H1 (cell line): ENCODE data around the gene MYL6. TPM values are rescaled to one million over a fixed set of nuclear protein-coding genes. Genes with fewer than 3 reads are reported as not detected.

Experiments
- CTCF ChIA-PET: fragments of 300-600 bp; sonication (Branson Sonifier 250); formaldehyde crosslinking; loops from one replicate; lab custom pipeline; 2021; ENCODE audit not compliant: partially characterized antibody; lab: Charles Lee
- POLR2A ChIA-PET: fragments of 300-600 bp; sonication (Branson Sonifier 250); formaldehyde crosslinking; loops from one replicate; lab custom pipeline; 2021; ENCODE audit warnings: inconsistent platforms; ENCODE audit not compliant: partially characterized antibody; lab: Charles Lee
- DNase-seq, 2 experiments: peaks; one replicate each; pipeline versions ENCODE4 v3.0.0 to v3.0.0-alpha.2; 2010 to 2022; ENCODE audit warnings: low spot score in 2 of 2, low read depth in 1 of 2, mixed read lengths in 1 of 2
- FAIRE-seq: peaks from 2 replicates; lab custom pipeline; 2011; peaks lifted over from hg19 to GRCh38; lab: Jason Lieb, UNC
- H2AFZ ChIP-seq: 2 replicates; pipeline ENCODE4 v1.8.1; 2012; ENCODE audit warnings: low read length, inconsistent platforms
- H2AK5ac ChIP-seq: 2 replicates; pipeline ENCODE4 v1.6.1; 2013; ENCODE audit warnings: low read depth, low read length
- H2BK120ac ChIP-seq: replicated peaks from 2 replicates; pipeline ENCODE3; 2013; ENCODE audit warnings: low read depth, low read length, inconsistent platforms
- H2BK12ac ChIP-seq: 2 replicates; pipeline ENCODE4 v1.6.1; 2013; ENCODE audit warnings: low read depth, low read length
- H2BK15ac ChIP-seq: 2 replicates; pipeline ENCODE4 v1.6.1; 2013; ENCODE audit warnings: low read length
- H2BK20ac ChIP-seq: 2 replicates; pipeline ENCODE4 v1.6.1; 2013; ENCODE audit warnings: low read length
- H2BK5ac ChIP-seq: 2 replicates; pipeline ENCODE4 v1.6.1; 2013; ENCODE audit warnings: low read depth, low read length
- H3K14ac ChIP-seq: 2 replicates; pipeline ENCODE4 v1.6.1; 2013; ENCODE audit warnings: inconsistent platforms; ENCODE audit not compliant: insufficient read length
- H3K18ac ChIP-seq: 2 replicates; pipeline ENCODE4 v1.6.1; 2013; ENCODE audit warnings: low read length; ENCODE audit errors: extremely low read depth
- H3K23ac ChIP-seq: 2 replicates; pipeline ENCODE4 v1.6.1; 2013; ENCODE audit warnings: inconsistent platforms; ENCODE audit not compliant: insufficient read length
- H3K23me2 ChIP-seq: 2 replicates; pipeline ENCODE4 v1.6.1; 2013; ENCODE audit warnings: low read depth, low read length
- H3K27ac ChIP-seq: 2 replicates; pipeline ENCODE4 v1.6.1; 2011; ENCODE audit warnings: low read depth, low read length, inconsistent platforms
- H3K27me3 ChIP-seq, 4 experiments: replicated peaks in 1 of 4; 1 replicate in 1 of 4; 2 replicates in 3 of 4; pipeline versions ENCODE4 v1.6.1 to v1.8.1; 2011 to 2013; ENCODE audit warnings: low read length in 3 of 4, mild to moderate bottlenecking in 3 of 4, inconsistent platforms in 2 of 4, mixed read lengths in 2 of 4, moderate library complexity in 1 of 4; ENCODE audit not compliant: control insufficient read depth in 3 of 4, insufficient read depth in 3 of 4; ENCODE audit errors: extremely low read depth in 1 of 4
- H3K36me3 ChIP-seq, 4 experiments: 2 replicates each; pipeline versions ENCODE4 v1.6.1 to v1.8.1; 2011 to 2013; ENCODE audit warnings: mild to moderate bottlenecking in 4 of 4, low read length in 3 of 4, moderate library complexity in 2 of 4, control low read depth in 1 of 4, inconsistent platforms in 1 of 4; ENCODE audit not compliant: insufficient read depth in 4 of 4, control insufficient read depth in 2 of 4
- H3K4ac ChIP-seq: replicated peaks from 2 replicates; pipeline ENCODE3; 2013; ENCODE audit warnings: low read length, low read depth, mixed read lengths, inconsistent platforms; ENCODE audit not compliant: insufficient read length
- H3K4me1 ChIP-seq, 4 experiments: replicated peaks in 1 of 4; 1 replicate in 1 of 4; 2 replicates in 3 of 4; pipeline versions ENCODE4 v1.6.1 to v1.8.1; 2011 to 2013; ENCODE audit warnings: low read length in 3 of 4, inconsistent platforms in 2 of 4, mixed read lengths in 1 of 4; ENCODE audit not compliant: insufficient read depth in 4 of 4, control insufficient read depth in 3 of 4
- H3K4me2 ChIP-seq, 2 experiments: 2 replicates each; pipeline versions ENCODE4 v1.6.1 to v1.8.1; 2011 to 2013; ENCODE audit warnings: low read depth in 2 of 2, low read length in 2 of 2, control low read depth in 1 of 2, inconsistent platforms in 1 of 2, mild to moderate bottlenecking in 1 of 2; ENCODE audit not compliant: insufficient read depth in 1 of 2
- H3K4me3 ChIP-seq, 4 experiments: fragments of 200-600, 300-600 bp in 1 of 4; sonication (generic), shearing (Covaris generic), sonication (Bioruptor Twin) in 1 of 4; 2 replicates each; pipeline versions ENCODE4 v1.5.1 to v1.8.1; 2011 to 2016; ENCODE audit warnings: low read length in 4 of 4, low read depth in 3 of 4, control low read depth in 2 of 4, inconsistent platforms in 2 of 4, mild to moderate bottlenecking in 2 of 4, mixed read lengths in 1 of 4, moderate library complexity in 1 of 4; ENCODE audit not compliant: insufficient read depth in 2 of 4; ENCODE audit errors: extremely low read depth in 1 of 4
- H3K56ac ChIP-seq: replicated peaks from 2 replicates; pipeline ENCODE3; 2013; ENCODE audit warnings: low read depth, mild to moderate bottlenecking, mixed read lengths, low read length, inconsistent platforms; ENCODE audit not compliant: insufficient read length
- H3K79me1 ChIP-seq: 2 replicates; pipeline ENCODE4 v1.6.1; 2013; ENCODE audit warnings: low read depth, low read length, control low read depth
- H3K79me2 ChIP-seq, 2 experiments: 2 replicates each; pipeline versions ENCODE4 v1.6.1 to v1.8.1; 2012 to 2013; ENCODE audit warnings: low read length in 2 of 2, mild to moderate bottlenecking in 2 of 2, inconsistent platforms in 1 of 2; ENCODE audit not compliant: insufficient read depth in 2 of 2, control insufficient read depth in 1 of 2
- H3K9ac ChIP-seq, 4 experiments: replicated peaks in 1 of 4; 1 replicate in 1 of 4; 2 replicates in 3 of 4; pipeline versions ENCODE4 v1.6.1 to v1.8.1; 2011 to 2013; ENCODE audit warnings: low read depth in 3 of 4, low read length in 3 of 4, control low read depth in 2 of 4, mild to moderate bottlenecking in 2 of 4, moderate library complexity in 2 of 4, inconsistent platforms in 1 of 4; ENCODE audit errors: extremely low read depth in 1 of 4
- H3K9me3 ChIP-seq, 2 experiments: 2 replicates each; pipeline versions ENCODE4 v1.6.1 to v1.8.1; 2012 to 2013; ENCODE audit warnings: mild to moderate bottlenecking in 2 of 2, moderate library complexity in 2 of 2, control low read depth in 1 of 2, inconsistent platforms in 1 of 2, low read depth in 1 of 2, low read length in 1 of 2, mixed read lengths in 1 of 2; ENCODE audit not compliant: insufficient read depth in 2 of 2
- H4K20me1 ChIP-seq, 2 experiments: replicated peaks in 1 of 2; 2 replicates each; pipeline versions ENCODE3 to v1.8.1; 2011 to 2013; ENCODE audit warnings: inconsistent platforms in 2 of 2, low read length in 2 of 2, mild to moderate bottlenecking in 1 of 2; ENCODE audit not compliant: insufficient read depth in 2 of 2, control insufficient read depth in 1 of 2
- H4K5ac ChIP-seq: 2 replicates; pipeline ENCODE4 v1.6.1; 2013; ENCODE audit warnings: low read length, low read depth, mixed read lengths, inconsistent platforms; ENCODE audit not compliant: insufficient read length
- H4K8ac ChIP-seq: 2 replicates; pipeline ENCODE4 v1.8.0; 2013; ENCODE audit warnings: mild to moderate bottlenecking, moderate library complexity, low read length, inconsistent platforms; ENCODE audit not compliant: insufficient read depth; ENCODE audit errors: extremely low read depth
- H4K91ac ChIP-seq: replicated peaks from 2 replicates; pipeline ENCODE3; 2013; ENCODE audit warnings: low read length, mixed read lengths, inconsistent platforms; ENCODE audit not compliant: insufficient read length
- JUN ChIP-seq: IDR thresholded peaks from 2 replicates; pipeline ENCODE4 v1.6.1; 2011; ENCODE audit warnings: low read depth, mild to moderate bottlenecking, improper control_type of control experiment, low read length
- POLR2A ChIP-seq, 2 experiments: IDR thresholded peaks; 1 replicate in 1 of 2; 2 replicates in 1 of 2; pipeline ENCODE4 v1.6.1; 2011; ENCODE audit warnings: low read depth in 2 of 2, low read length in 2 of 2, mild to moderate bottlenecking in 2 of 2; ENCODE audit errors: control extremely low read depth in 1 of 2
- WGBS, 2 experiments: shearing (Covaris generic) in 1 of 2; methylation state at CpG; one replicate each; pipeline versions ENCODE4 v1.1.6 to v1.1.7; 2013 to 2015; ENCODE audit warnings: low lambda C conversion rate in 2 of 2, mixed read lengths in 2 of 2, inconsistent platforms in 1 of 2, low coverage in 1 of 2, missing lambda C conversion rate in 1 of 2; ENCODE audit not compliant: insufficient replicate concordance in 2 of 2, insufficient coverage in 1 of 2, insufficient read length in 1 of 2; ENCODE audit errors: extremely low coverage in 1 of 2, missing lambda C conversion rate in 1 of 2; 5-methylcytosine and 5-hydroxymethylcytosine counted together
- polyA plus RNA-seq, 7 experiments: library from polyadenylated mRNA; depleted of rRNA in 3 of 7; stranded (reverse) in 5 of 7; unstranded in 2 of 7; fragments of >200 nt in 5 of 7; fragments of 200-250 nt in 2 of 7; gene quantifications; 1 replicate in 5 of 7; 2 replicates in 1 of 7; 4 replicates in 1 of 7; pipeline versions ENCODE4 v1.2.1 to v1.2.3, GENCODE V29; 2011 to 2013; ENCODE audit warnings: missing spikeins in 2 of 7, mixed read lengths in 2 of 7
- total RNA-seq: library from RNA; stranded (reverse); fragmentation: NEBNext Ultra II Directional; extraction: Animal tissue kit (Norgen Biotek cat#: 25700); gene quantifications from 2 replicates; pipeline ENCODE4 v1.2.1, GENCODE V29; 2021

MYL6 gene
- total and polyA plus RNA-seq, 2 of the 8 experiments (the other 6 are each of a cell fraction or from before 2014, with no cell fraction given): 1,130 to 2,279 TPM

DNA sequence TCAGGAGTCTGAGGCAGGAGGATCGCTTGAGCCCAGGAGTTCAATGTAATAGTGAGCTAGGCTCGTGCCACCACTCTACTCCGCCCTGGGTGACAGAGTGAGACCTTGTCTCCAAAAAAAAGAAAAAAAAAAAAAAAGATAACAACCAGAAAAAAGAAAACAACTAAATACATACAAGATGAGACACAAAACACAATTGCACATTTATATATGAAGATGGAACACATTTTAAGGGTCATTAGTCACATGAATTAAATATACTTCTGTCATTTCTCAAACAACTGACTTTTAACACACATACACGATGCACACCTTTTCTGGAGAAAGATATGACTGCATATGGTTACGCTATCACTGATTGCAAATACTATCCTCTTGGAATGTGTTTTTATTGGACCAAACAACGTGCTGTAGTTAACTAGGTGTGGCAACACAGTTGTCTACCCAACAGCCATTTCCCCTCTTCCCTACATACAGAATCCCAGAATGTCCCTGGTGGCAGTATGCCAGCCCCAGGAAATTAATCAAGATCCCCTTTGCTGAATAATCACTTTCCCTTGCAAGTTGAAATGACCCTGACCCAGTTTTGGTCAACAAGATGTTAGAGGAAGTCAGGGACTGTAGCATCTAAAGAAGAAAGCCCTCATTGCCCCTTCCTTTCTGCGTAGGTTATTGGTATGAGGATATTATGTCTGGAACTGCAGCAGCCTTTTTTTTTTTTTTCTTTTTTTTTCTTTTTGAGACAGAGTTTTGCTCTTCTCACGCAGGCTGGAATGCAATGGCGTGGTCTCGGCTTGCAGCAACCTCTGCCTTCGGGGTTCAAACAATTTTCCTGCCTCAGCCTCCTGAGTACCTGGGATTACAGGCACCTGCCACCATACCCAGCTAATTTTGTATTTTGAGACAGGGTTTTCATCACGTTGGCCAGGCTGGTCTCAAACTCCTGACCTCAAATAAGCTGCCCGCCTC lies 11.4 kb upstream of the MYL6 start:
- WGBS, 2 experiments: 89% methylated on average over 13 of the region's 13 CpGs; no CpG with 5 or more reads in 1 of the 2 experiments
- no peak for FAIRE-seq

More for the DNA sequence above, 11.4 kb upstream of the MYL6 start:
- Histone ChIP-seq H2AK5ac (no peak overlapping the region), H2BK12ac (no peak overlapping the region), H3K14ac (no peak overlapping the region), H3K23me2 (peaks cover 4% of the 10 kb centered on the region), H3K23ac (no peak overlapping the region), H3K79me2 (no peaks in the 10 kb centered on the region), H3K56ac (no peak overlapping the region), H3K36me3 (peaks cover 18 to 30% (median 28%) of the 10 kb centered on the region in 4 experiments; a peak in 7 of 8 replicates), H4K8ac (no peak overlapping the region), H2BK20ac (no peak overlapping the region), H3K79me1 (no peaks in the 10 kb centered on the region), H3K4me3 (no peak overlapping the region), H3K4me2 (no peak overlapping the region), H2BK120ac (no peak overlapping the region), H3K4ac (no peak overlapping the region), H3K18ac (no peak overlapping the region), H4K20me1 (no peaks in the 10 kb centered on the region), H3K27ac (no peak overlapping the region), H3K4me1 (peaks cover 0 to 2% (median 0%) of the 10 kb centered on the region in 4 experiments; a peak in 2 of 7 replicates), H4K5ac (no peak overlapping the region), H2AFZ (no peak overlapping the region), H3K27me3 (no peaks in the 10 kb centered on the region; a peak in 1 of 7 replicates), H3K9me3 (no peaks in the 10 kb centered on the region), H3K9ac (no peak overlapping the region), H2BK15ac (no peak overlapping the region), H4K91ac (no peak overlapping the region), H2BK5ac (no peak overlapping the region)
- no peak for DNase-seq
- CTCF ChIA-PET: interaction anchor here (0.7 to 2.7 kb wide), 2 partner anchors 9 to 13 kb away, joined by 3 to 8 read pairs; no protein-coding TSS in a partner anchor
- POLR2A ChIA-PET: interaction anchor here (1.3 to 5.9 kb wide), 4 partner anchors 8 to 120 kb away, joined by 3 to 43 read pairs (median 12); partner anchors contain the start of genes COQ10A, RPL41 and ZC3H10
- peak in 1 of 2 experiments; percentile 26; a peak in 1 of 3 replicates for TF ChIP-seq POLR2A (IDR thresholded peaks at IDR 0.05; ENCODE audit: control extremely low read depth in 1 of 2, low read depth in 2 of 2, low read length in 2 of 2)
- TF ChIP-seq JUN: no peak
